Natural killer cell (primary cell): Measurements from ENCODE around the gene UPK1B. TPM values are rescaled to one million over a fixed set of nuclear protein-coding genes. Genes with fewer than 3 reads are reported as not detected.

Experiments
- ATAC-seq, 3 donors: fragments of 150-1000 bp in 2 of 3; fragments of 200-7000 bp in 1 of 3; cut with Tn5 transposase; 1 replicate in 1 of 3; 2 replicates in 2 of 3; pipeline ENCODE4 v1.10.0; 2021; ENCODE audit warnings: mild to moderate bottlenecking in 2 of 3, moderate library complexity in 2 of 3
- DNase-seq, 2 donors: peaks; one replicate each; pipeline versions ENCODE4 v3.0.0 to v3.0.0-alpha.2; 2013 to 2021; ENCODE audit warnings: mixed read lengths in 1 of 2
- H3K27ac ChIP-seq: one replicate; pipeline ENCODE4 v1.5.1; 2013; ENCODE audit warnings: mild to moderate bottlenecking, low read length
- H3K27me3 ChIP-seq: one replicate; pipeline ENCODE4 v1.6.1; 2013; ENCODE audit warnings: low read length; ENCODE audit not compliant: control insufficient read depth, insufficient read depth
- H3K36me3 ChIP-seq: one replicate; pipeline ENCODE4 v1.6.1; 2013; ENCODE audit warnings: low read length; ENCODE audit not compliant: control insufficient read depth, insufficient read depth
- H3K4me1 ChIP-seq: one replicate; pipeline ENCODE4 v1.6.1; 2013; ENCODE audit warnings: low read length; ENCODE audit not compliant: control insufficient read depth, insufficient read depth
- H3K4me3 ChIP-seq: one replicate; pipeline ENCODE4 v1.5.1; 2013; ENCODE audit warnings: low read length
- H3K9me3 ChIP-seq: one replicate; pipeline ENCODE4 v1.6.1; 2013; ENCODE audit warnings: low read length; ENCODE audit not compliant: control insufficient read depth, insufficient read depth
- H3K27ac Mint-ChIP-seq, 2 donors: one replicate each; pipeline ENCODE4 v1.8.0; 2022; ENCODE audit warnings: mild to moderate bottlenecking in 2 of 2, mixed read lengths in 2 of 2, moderate library complexity in 1 of 2
- H3K27me3 Mint-ChIP-seq, 2 donors: one replicate each; pipeline ENCODE4 v1.8.0; 2022; ENCODE audit warnings: low read depth in 2 of 2, mixed read lengths in 2 of 2
- H3K36me3 Mint-ChIP-seq: one replicate; pipeline ENCODE4 v1.8.0; 2022; ENCODE audit warnings: mixed read lengths
- H3K4me1 Mint-ChIP-seq, 2 donors: one replicate each; pipeline ENCODE4 v1.8.0; 2022; ENCODE audit warnings: mixed read lengths in 2 of 2
- H3K4me3 Mint-ChIP-seq: one replicate; pipeline ENCODE4 v1.8.0; 2022; ENCODE audit warnings: mild to moderate bottlenecking, moderate library complexity, mixed read lengths
- H3K9me3 Mint-ChIP-seq, 2 donors: one replicate each; pipeline ENCODE4 v1.8.0; 2022; ENCODE audit warnings: mixed read lengths in 2 of 2
- WGBS: methylation state at CpG from one replicate; pipeline ENCODE4 v1.1.7; 2013; ENCODE audit warnings: missing lambda C conversion rate; ENCODE audit not compliant: insufficient coverage; 5-methylcytosine and 5-hydroxymethylcytosine counted together
- intact Hi-C: fragments of 100-400 bp; cut with micrococcal nuclease; formaldehyde crosslinking; loops from one replicate; pipeline ENCODE4 v1.14.2; 2022
- total RNA-seq, 4 donors: library from RNA; stranded (reverse); fragments of 120-200 nt in 1 of 4; gene quantifications; one replicate each; pipeline versions ENCODE4 v1.2.3 to v1.2.4, GENCODE V29; 2013 to 2022
- TF ChIP-seq, protein P1 (sequence below): fragments of 200-600 bp; IDR thresholded peaks from one replicate; pipeline ENCODE4 v1.8.0; 2022; ENCODE audit warnings: antibody characterized with exemption

UPK1B gene
- total RNA-seq, 3 donors from 2014 or later (not counting 1 experiment from before 2014, with no cell fraction given), result not detected

DNA sequence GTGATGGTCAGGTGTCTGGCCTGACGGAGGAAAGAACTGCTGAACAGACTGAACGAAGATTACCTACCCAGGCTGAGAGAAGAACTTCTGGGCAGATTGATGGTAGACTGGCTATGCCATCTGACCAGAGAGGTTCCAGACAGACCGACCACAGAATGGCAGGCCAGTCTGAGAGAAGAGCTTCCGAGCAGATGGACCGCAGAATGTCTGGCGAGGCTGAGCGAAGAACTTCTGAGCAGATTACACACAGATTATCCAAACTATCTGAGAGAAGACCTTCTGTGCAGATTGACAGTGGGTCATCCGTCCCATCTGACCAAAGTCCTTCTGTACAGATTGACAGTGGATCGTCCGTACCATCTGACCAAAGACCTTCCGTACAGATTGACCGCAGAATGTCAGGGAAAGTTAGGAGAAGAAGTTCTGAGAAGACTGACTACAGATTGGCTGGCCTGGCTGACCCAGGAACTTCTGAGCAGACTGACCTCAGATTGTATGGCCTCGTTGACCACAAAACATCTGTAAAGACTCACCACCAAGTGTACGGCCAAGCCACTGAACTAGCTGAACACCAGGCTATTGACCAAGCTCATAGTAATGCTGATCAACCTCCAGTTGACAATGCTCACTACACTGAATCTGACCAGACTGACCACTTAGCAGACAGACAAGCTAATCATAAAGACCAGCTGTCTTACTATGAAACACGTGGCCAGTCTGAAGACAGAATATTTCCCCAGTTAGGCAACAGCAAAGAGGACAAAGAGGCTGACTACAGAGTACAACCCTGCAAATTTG is 26.6 kb upstream of the UPK1B start:
- no peaks in the 10 kb centered on the region for H3K9me3 ChIP-seq
- H3K27me3 Mint-ChIP-seq, result no peaks in the 10 kb centered on the region
- no peaks in the 10 kb centered on the region for H3K36me3 Mint-ChIP-seq
- no peak overlapping the region for H3K27ac Mint-ChIP-seq
- no peaks in the 10 kb centered on the region for H3K9me3 Mint-ChIP-seq
- H3K4me1 Mint-ChIP-seq, result peaks cover 0 to 11% of the 10 kb centered on the region in 2 donors
- DNase-seq (no peak), ATAC-seq (no peak)
- H3K36me3 ChIP-seq, result no peaks in the 10 kb centered on the region
- no peak overlapping the region for H3K27ac ChIP-seq
- intact Hi-C loops, result loop anchor here (5.0 kb wide), 1 partner anchor 206 kb away; no protein-coding TSS in a partner anchor
- H3K27me3 ChIP-seq, result no peaks in the 10 kb centered on the region
- H3K4me3 Mint-ChIP-seq, result no peak overlapping the region
- TF ChIP-seq, protein P1, sequence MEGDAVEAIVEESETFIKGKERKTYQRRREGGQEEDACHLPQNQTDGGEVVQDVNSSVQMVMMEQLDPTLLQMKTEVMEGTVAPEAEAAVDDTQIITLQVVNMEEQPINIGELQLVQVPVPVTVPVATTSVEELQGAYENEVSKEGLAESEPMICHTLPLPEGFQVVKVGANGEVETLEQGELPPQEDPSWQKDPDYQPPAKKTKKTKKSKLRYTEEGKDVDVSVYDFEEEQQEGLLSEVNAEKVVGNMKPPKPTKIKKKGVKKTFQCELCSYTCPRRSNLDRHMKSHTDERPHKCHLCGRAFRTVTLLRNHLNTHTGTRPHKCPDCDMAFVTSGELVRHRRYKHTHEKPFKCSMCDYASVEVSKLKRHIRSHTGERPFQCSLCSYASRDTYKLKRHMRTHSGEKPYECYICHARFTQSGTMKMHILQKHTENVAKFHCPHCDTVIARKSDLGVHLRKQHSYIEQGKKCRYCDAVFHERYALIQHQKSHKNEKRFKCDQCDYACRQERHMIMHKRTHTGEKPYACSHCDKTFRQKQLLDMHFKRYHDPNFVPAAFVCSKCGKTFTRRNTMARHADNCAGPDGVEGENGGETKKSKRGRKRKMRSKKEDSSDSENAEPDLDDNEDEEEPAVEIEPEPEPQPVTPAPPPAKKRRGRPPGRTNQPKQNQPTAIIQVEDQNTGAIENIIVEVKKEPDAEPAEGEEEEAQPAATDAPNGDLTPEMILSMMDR, result no peak
- 92% methylated on average over 15 of the region's 15 CpGs for WGBS
- H3K4me3 ChIP-seq, result no peak overlapping the region
- H3K4me1 ChIP-seq, result no peaks in the 10 kb centered on the region

DNA sequence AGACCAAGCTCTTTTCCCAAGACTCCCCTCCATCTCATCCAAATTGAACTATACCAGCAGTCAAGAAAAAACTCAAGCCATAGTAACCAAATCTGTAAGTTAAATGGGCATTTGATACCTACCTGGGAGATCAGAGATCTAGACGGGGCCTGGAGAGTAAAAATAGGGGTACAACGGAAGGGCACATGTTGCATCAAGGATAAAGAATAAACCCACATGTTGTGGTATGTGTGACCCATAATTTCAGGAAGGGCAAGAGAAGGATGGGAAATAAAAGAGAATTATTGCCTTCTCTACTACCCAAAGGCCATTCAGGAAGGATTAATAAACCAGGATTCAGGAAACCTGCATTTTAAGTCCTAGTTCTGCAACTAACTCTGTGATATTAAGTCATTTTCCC is 25.9 kb upstream of the UPK1B start:
- TF ChIP-seq, protein P1, result no peak
- ATAC-seq (no peak), DNase-seq (no peak)
- H3K27ac ChIP-seq, result no peak overlapping the region
- H3K4me3 ChIP-seq, result no peak overlapping the region
- H3K27me3 Mint-ChIP-seq, result peaks cover 0 to 3% of the 10 kb centered on the region in 2 donors
- no peaks in the 10 kb centered on the region for H3K9me3 ChIP-seq
- H3K4me3 Mint-ChIP-seq, result no peak overlapping the region
- no peaks in the 10 kb centered on the region for H3K36me3 ChIP-seq
- no peak overlapping the region for H3K27ac Mint-ChIP-seq
- no peaks in the 10 kb centered on the region for H3K36me3 Mint-ChIP-seq
- H3K9me3 Mint-ChIP-seq, result no peaks in the 10 kb centered on the region
- intact Hi-C loops, result loop anchor here (5.0 kb wide), 1 partner anchor 205 kb away; no protein-coding TSS in a partner anchor
- 48% methylated on average over 2 of the region's 2 CpGs for WGBS
- H3K4me1 Mint-ChIP-seq, result peaks cover 0 to 11% of the 10 kb centered on the region in 2 donors
- no peaks in the 10 kb centered on the region for H3K27me3 ChIP-seq
- H3K4me1 ChIP-seq, result no peaks in the 10 kb centered on the region

DNA sequence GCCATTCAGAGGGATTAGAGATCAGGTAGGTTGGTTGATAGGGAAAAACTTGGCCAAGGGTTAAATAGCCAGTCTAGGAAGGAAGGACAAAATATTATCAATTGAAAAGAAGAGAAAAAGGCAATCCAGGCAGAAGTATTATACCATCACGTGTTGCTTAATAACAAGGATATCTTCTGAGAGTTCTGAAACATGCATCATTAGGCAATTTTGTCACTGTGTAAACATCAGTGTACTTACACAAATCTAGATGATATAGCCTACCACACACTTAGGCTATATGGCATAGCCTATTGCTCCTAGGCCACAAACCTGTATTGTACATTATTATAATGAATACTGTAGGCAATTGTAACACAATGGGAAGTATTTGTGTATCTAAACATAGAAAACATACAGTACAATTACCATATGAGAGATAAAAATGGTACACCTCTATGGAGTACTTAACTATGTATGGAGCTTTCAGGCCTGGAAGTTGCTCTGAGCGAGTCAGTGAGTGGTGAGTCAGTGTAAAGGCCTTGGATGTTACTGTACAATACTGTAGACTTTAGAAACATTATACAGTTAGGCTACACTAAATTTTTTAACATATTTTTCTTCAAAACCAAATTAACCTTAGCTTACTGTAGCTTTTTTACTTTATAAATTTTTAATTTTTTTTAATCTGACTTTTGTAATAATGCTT is 24.8 kb upstream of the UPK1B start:
- TF ChIP-seq, protein P1, result no peak
- H3K4me3 Mint-ChIP-seq, result no peak overlapping the region
- peaks cover 5% of the 10 kb centered on the region for H3K36me3 Mint-ChIP-seq
- no peaks in the 10 kb centered on the region for H3K27me3 ChIP-seq
- peaks cover 0 to 11% of the 10 kb centered on the region in 2 donors for H3K4me1 Mint-ChIP-seq
- H3K4me3 ChIP-seq, result no peak overlapping the region
- no peak overlapping the region for H3K27ac Mint-ChIP-seq
- H3K9me3 ChIP-seq, result no peaks in the 10 kb centered on the region
- 90% methylated on average over 2 of the region's 2 CpGs for WGBS
- H3K36me3 ChIP-seq, result no peaks in the 10 kb centered on the region
- H3K27me3 Mint-ChIP-seq, result peaks cover 0 to 12% of the 10 kb centered on the region in 2 donors
- intact Hi-C loops, result loop anchor here (5.0 kb wide), 1 partner anchor 204 kb away; no protein-coding TSS in a partner anchor
- no peaks in the 10 kb centered on the region for H3K4me1 ChIP-seq
- DNase-seq (no peak), ATAC-seq (no peak)
- H3K9me3 Mint-ChIP-seq, result peaks cover 2 to 3% of the 10 kb centered on the region in 2 donors
- no peak overlapping the region for H3K27ac ChIP-seq
